Tibial artery (tissue), 4 donors: Measurements from ENCODE around the gene PRKCQ.

Experiments
- DNase-seq, 2 donors: peaks; one replicate each; pipeline ENCODE4 v3.0.0-alpha.2; 2019
- H3K27ac ChIP-seq, 2 donors: fragments of 200-600 bp; sonication (generic) in 1 of 2; 1 replicate in 1 of 2; 2 replicates in 1 of 2; pipeline ENCODE4 v1.5.1; 2018 to 2019; ENCODE audit warnings: mild to moderate bottlenecking in 1 of 2
- H3K27me3 ChIP-seq, 2 donors: fragments of 200-600 bp; sonication (generic) in 1 of 2; one replicate each; pipeline versions ENCODE4 v1.5.1 to v1.6.0; 2016 to 2019
- H3K36me3 ChIP-seq, 3 donors: fragments of 200-600 bp; sonication (generic) in 2 of 3; one replicate each; pipeline ENCODE4 v1.5.1; 2016 to 2019; ENCODE audit warnings: mild to moderate bottlenecking in 2 of 3
- H3K4me1 ChIP-seq, 4 donors: fragments of 200-600 bp; sonication (generic) in 2 of 4; 1 replicate in 3 of 4; 2 replicates in 1 of 4; pipeline ENCODE4 v1.5.1; 2016 to 2019
- H3K4me3 ChIP-seq, 2 donors: fragments of 200-600 bp; sonication (generic) in 1 of 2; 1 replicate in 1 of 2; 2 replicates in 1 of 2; pipeline ENCODE4 v1.5.1; 2018 to 2019; ENCODE audit warnings: mild to moderate bottlenecking in 2 of 2
- H3K9me3 ChIP-seq, 3 donors: fragments of 200-600 bp; sonication (generic) in 1 of 3; one replicate each; pipeline ENCODE4 v1.5.1; 2016 to 2019
- intact Hi-C: fragments of 100-400 bp; cut with DNase I; formaldehyde crosslinking; loops from one replicate; pipeline ENCODE4 v1.15.0; 2023; ENCODE audit warnings: low total_unique reads
- TF ChIP-seq, protein P1 (sequence below), 2 experiments: fragments of 200-600 bp in 1 of 2; fragments of 450-650 bp in 1 of 2; IDR thresholded peaks; one replicate each; pipeline ENCODE4 v1.5.1; 2017 to 2019; ENCODE audit warnings: antibody characterized with exemption in 2 of 2, mild to moderate bottlenecking in 1 of 2, moderate library complexity in 1 of 2

The PRKCQ gene

DNA sequence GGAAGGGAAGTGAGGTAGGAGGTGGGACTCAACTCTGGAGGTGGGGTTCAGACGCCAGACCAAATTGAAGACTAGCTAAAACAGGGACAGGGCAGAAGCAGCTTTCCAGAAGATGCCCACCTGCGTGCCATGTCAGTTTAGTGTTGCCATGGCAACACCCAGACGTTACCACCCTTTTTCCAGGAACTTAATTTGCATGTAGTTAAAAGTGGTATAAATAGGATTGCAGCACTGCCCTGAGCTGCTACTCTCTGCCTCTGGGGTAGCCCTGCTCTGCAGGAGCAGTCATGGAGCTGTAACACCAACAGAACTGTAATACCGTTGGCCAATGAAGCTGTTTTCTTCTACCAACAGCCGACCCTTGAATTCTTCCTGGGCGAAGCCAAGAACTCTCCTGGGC, 93.8 kb downstream of the PRKCQ start:
- Histone ChIP-seq H3K4me3 (no peak overlapping the region), H3K27ac (no peak overlapping the region), H3K36me3 (no peaks in the 10 kb centered on the region), H3K27me3 (no peaks in the 10 kb centered on the region), H3K4me1 (no peaks in the 10 kb centered on the region), H3K9me3 (no peaks in the 10 kb centered on the region)
- TF ChIP-seq, protein P1, sequence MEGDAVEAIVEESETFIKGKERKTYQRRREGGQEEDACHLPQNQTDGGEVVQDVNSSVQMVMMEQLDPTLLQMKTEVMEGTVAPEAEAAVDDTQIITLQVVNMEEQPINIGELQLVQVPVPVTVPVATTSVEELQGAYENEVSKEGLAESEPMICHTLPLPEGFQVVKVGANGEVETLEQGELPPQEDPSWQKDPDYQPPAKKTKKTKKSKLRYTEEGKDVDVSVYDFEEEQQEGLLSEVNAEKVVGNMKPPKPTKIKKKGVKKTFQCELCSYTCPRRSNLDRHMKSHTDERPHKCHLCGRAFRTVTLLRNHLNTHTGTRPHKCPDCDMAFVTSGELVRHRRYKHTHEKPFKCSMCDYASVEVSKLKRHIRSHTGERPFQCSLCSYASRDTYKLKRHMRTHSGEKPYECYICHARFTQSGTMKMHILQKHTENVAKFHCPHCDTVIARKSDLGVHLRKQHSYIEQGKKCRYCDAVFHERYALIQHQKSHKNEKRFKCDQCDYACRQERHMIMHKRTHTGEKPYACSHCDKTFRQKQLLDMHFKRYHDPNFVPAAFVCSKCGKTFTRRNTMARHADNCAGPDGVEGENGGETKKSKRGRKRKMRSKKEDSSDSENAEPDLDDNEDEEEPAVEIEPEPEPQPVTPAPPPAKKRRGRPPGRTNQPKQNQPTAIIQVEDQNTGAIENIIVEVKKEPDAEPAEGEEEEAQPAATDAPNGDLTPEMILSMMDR (IDR thresholded peaks at IDR 0.05) = no peak
- intact Hi-C loops = no loop called here
- no peak for DNase-seq

DNA sequence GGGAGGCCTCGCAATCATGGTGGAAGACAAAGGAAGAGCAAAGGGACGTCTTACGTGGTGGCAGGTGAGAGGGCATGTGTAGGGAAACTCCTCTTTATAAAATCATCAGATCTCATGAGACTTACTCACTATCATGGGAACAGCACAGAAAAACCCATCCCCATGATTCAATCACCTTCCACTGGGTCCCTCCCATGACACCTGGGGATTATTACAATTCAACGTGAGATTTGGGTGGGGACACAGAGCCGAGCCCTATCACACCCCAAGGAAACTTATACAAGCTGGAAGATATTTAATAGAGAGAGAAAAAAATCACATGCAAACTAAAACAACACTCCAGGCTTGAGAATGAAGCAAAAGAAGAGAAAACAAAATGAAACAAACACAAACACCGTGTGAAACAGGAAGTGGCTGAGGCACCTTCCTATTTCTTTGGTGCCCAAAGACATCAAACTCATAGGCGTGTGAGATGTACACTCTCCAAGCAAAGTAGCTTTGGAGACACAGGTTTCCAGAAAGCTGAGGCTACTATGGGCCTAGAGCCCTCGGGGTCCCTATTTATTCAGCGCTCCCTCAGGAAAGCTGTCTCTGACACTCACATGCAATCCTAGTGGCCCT, 97.2 kb downstream of the PRKCQ start:
- no peaks in the 10 kb centered on the region for H3K36me3 ChIP-seq
- TF ChIP-seq, protein P1 (IDR thresholded peaks at IDR 0.05) = no peak
- H3K27ac ChIP-seq = no peak overlapping the region
- H3K4me3 ChIP-seq = no peak overlapping the region
- intact Hi-C loops = no loop called here
- no peaks in the 10 kb centered on the region for H3K9me3 ChIP-seq
- DNase-seq = no peak
- no peaks in the 10 kb centered on the region for H3K27me3 ChIP-seq
- no peaks in the 10 kb centered on the region for H3K4me1 ChIP-seq

DNA sequence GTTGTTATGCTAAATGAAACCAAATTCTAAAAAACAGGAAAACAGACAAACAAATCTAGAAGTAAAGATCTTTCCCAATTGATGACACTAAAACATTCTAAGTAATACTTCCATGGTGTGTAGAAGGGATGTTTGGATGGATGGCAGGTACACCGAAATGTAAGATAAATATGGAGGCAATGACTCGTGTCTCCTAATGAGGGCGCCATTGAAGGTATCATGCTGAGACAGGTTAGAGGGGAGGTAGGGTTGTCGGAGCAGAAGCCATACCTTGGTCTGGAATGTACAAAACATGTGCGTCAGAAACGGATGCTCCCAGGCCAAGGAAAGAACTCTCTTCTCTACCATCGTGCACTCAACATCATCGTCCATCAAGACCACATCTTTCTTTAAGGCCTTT, 101.4 kb downstream of the PRKCQ start:
- Histone ChIP-seq H3K27ac (no peak overlapping the region), H3K9me3 (no peaks in the 10 kb centered on the region), H3K4me3 (no peak overlapping the region), H3K4me1 (no peaks in the 10 kb centered on the region), H3K27me3 (no peaks in the 10 kb centered on the region), H3K36me3 (no peaks in the 10 kb centered on the region)
- TF ChIP-seq, protein P1 (IDR thresholded peaks at IDR 0.05) = no peak
- intact Hi-C loops = no loop called here
- no peak for DNase-seq

DNA sequence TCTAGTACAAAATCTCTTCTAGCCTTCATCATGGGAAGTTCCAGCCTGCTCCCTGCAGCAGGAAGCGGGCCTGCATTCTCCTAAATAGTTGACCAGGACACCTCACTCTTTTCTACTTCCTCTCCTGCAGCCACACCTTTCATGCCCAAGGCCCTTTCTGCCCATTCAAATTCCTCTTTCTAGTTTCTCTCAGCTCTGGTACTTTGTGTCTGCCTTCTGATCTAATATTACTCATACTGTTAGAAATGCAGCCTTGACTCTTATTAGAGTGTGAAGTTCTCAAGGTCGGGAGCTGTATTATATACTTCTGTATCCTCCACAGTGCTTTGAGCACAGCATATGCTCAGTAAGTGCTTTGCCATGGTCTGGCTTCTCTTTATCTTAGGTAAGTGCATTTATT, 103.1 kb downstream of the PRKCQ start:
- no peak for DNase-seq
- no peaks in the 10 kb centered on the region for H3K36me3 ChIP-seq
- TF ChIP-seq, protein P1 (IDR thresholded peaks at IDR 0.05) = no peak
- no peak overlapping the region for H3K4me3 ChIP-seq
- H3K27ac ChIP-seq = no peak overlapping the region
- H3K4me1 ChIP-seq = no peaks in the 10 kb centered on the region
- intact Hi-C loops = no loop called here
- H3K27me3 ChIP-seq = no peaks in the 10 kb centered on the region
- H3K9me3 ChIP-seq = no peaks in the 10 kb centered on the region

DNA sequence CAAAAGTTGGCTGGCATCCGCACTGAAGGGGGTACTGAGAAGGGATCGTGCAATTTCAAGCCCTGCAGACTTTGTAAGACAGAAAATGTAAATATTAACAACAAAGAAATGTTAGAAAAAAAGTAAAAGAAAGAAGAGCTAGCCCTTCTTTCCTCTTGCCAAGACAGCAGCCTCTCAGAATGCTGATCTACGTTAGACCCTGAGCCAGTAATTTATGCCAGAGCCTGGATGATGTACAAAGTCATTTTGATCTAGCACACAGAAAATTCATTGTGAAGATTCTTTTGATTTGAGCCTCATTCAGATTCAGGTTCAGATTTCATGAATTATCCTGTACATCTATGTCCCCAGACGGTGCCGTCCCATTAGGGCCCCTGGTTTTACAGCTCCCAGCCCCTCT, 105.2 kb downstream of the PRKCQ start:
- H3K4me3 ChIP-seq = no peak overlapping the region
- no peaks in the 10 kb centered on the region for H3K4me1 ChIP-seq
- H3K27me3 ChIP-seq = no peaks in the 10 kb centered on the region
- TF ChIP-seq, protein P1 (IDR thresholded peaks at IDR 0.05) = no peak
- no peaks in the 10 kb centered on the region for H3K36me3 ChIP-seq
- intact Hi-C loops = no loop called here
- H3K9me3 ChIP-seq = no peaks in the 10 kb centered on the region
- no peak for DNase-seq
- H3K27ac ChIP-seq = no peak overlapping the region

DNA sequence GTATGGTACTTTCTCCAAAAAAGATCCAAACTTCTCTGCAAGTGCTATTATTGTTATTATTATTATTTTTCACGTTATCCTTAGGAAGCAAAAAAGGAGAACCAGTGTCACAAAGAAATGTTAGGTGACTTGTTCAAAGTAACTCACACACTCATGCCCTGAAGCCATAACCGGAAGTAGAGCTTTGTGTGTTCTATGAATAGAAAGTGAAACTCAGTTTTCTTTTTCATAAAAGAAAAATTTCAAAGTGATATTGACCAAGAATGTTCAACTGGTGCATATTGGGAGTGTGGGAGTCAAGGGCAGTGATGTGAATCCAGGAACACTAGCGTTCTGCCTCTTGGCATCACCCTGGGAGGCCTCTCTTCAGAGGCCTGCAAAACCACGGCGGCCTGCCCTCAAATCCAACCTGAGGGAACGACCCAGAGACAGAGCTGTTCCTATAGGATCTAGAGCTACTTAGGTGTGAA, 106.1 kb downstream of the PRKCQ start:
- Histone ChIP-seq H3K27me3 (no peaks in the 10 kb centered on the region), H3K4me1 (no peaks in the 10 kb centered on the region), H3K9me3 (no peaks in the 10 kb centered on the region), H3K4me3 (no peak overlapping the region), H3K27ac (no peak overlapping the region), H3K36me3 (no peaks in the 10 kb centered on the region)
- no peak for DNase-seq
- intact Hi-C loops = no loop called here
- TF ChIP-seq, protein P1 (IDR thresholded peaks at IDR 0.05) = no peak
